Esophagus muscularis mucosa (tissue), 4 donors: ENCODE data around the gene DCLRE1C. TPM values are rescaled to one million over a fixed set of nuclear protein-coding genes. Genes with fewer than 3 reads are reported as not detected.

ENCODE experiments used
- DNase-seq: peaks from one replicate; pipeline ENCODE4 v3.0.0-alpha.2; 2017; ENCODE audit errors: extremely low spot score
- H3K27ac ChIP-seq, 4 donors: fragments of 200-600 bp; sonication (generic); replicated peaks in 1 of 4; 1 replicate in 3 of 4; 2 replicates in 1 of 4; pipeline ENCODE4 v1.5.1; 2016 to 2019; ENCODE audit warnings: mild to moderate bottlenecking in 1 of 4
- H3K27me3 ChIP-seq, 4 donors: fragments of 200-600 bp; sonication (generic); one replicate each; pipeline versions ENCODE4 v1.5.1 to v1.6.0; 2016 to 2019
- H3K36me3 ChIP-seq, 4 donors: fragments of 200-600 bp; sonication (generic); one replicate each; pipeline ENCODE4 v1.5.1; 2016 to 2019
- H3K4me1 ChIP-seq, 4 donors: fragments of 200-600 bp; sonication (generic); one replicate each; pipeline ENCODE4 v1.5.1; 2016 to 2019
- H3K4me3 ChIP-seq, 4 donors: fragments of 200-600 bp; sonication (generic); 1 replicate in 2 of 4; 2 replicates in 2 of 4; pipeline ENCODE4 v1.5.1; 2016 to 2019; ENCODE audit warnings: mild to moderate bottlenecking in 4 of 4, moderate library complexity in 1 of 4
- H3K9me3 ChIP-seq, 4 donors: fragments of 200-600 bp; sonication (generic); 1 replicate in 3 of 4; 2 replicates in 1 of 4; pipeline ENCODE4 v1.5.1; 2016 to 2019
- EP300 ChIP-seq: sonication (generic); formaldehyde crosslinking; IDR thresholded peaks from one replicate; pipeline ENCODE4 v1.6.1; 2017; ENCODE audit warnings: antibody characterized with exemption
- POLR2A ChIP-seq: fragments of 450-650 bp; IDR thresholded peaks from one replicate; pipeline ENCODE4 v1.6.1; 2017; ENCODE audit warnings: antibody characterized with exemption, moderate library complexity, mild to moderate bottlenecking, low read depth
- POLR2AphosphoS5 ChIP-seq, 2 donors: sonication (generic); formaldehyde crosslinking; IDR thresholded peaks; one replicate each; pipeline ENCODE4 v1.6.1; 2017; ENCODE audit warnings: antibody characterized with exemption in 2 of 2
- WGBS: methylation state at CpG from one replicate; pipeline ENCODE4 v1.1.5; 2018; 5-methylcytosine and 5-hydroxymethylcytosine counted together
- intact Hi-C: fragments of 100-400 bp; cut with DNase I; formaldehyde crosslinking; loops from one replicate; pipeline ENCODE4 v1.15.1; 2023
- total RNA-seq, 4 donors: library from RNA; depleted of rRNA; stranded (reverse); fragments of >200 nt; gene quantifications; one replicate each; pipeline versions ENCODE4 v1.1.0 to v1.2.1, GENCODE V29; 2016
- TF ChIP-seq, protein P1 (sequence below), 3 experiments: fragments of 200-600 bp in 2 of 3; fragments of 450-650 bp in 1 of 3; sonication (generic) in 2 of 3; IDR thresholded peaks; one replicate each; pipeline ENCODE4 v1.5.1; 2017 to 2019; ENCODE audit warnings: antibody characterized with exemption in 3 of 3, mild to moderate bottlenecking in 2 of 3, moderate library complexity in 1 of 3

Gene DCLRE1C
- total RNA-seq, 4 donors from 2014 or later: 6.6 to 12.8 (median 10.6) TPM

DNA sequence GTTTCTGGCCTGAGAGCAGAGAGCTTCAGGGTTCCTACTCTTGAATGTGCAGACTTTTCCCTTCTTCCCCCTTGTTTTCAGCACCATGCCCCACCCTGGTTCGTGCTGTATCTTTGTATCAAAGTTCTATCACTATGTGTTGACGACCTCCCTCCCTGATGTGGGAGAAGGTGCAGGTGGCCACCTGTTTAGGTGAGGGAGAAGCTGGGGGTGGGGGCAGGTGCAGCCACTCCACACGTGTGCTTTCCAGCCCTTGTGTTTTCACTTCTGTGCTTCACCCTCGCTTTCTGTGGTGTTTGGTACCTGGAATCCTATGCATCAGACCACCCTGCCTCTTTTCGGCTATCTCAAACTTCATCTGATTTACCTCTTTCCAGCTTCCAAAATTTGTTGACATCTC, 94.9 kb downstream of the DCLRE1C start:
- no peaks in the 10 kb centered on the region for H3K9me3 ChIP-seq
- 94% methylated on average over 5 of the region's 5 CpGs for WGBS
- no peak for DNase-seq
- intact Hi-C loops: no loop called here
- TF ChIP-seq POLR2AphosphoS5 (IDR thresholded peaks at IDR 0.05) (no peak), POLR2A (no peak), EP300 (no peak)
- TF ChIP-seq, protein P1, sequence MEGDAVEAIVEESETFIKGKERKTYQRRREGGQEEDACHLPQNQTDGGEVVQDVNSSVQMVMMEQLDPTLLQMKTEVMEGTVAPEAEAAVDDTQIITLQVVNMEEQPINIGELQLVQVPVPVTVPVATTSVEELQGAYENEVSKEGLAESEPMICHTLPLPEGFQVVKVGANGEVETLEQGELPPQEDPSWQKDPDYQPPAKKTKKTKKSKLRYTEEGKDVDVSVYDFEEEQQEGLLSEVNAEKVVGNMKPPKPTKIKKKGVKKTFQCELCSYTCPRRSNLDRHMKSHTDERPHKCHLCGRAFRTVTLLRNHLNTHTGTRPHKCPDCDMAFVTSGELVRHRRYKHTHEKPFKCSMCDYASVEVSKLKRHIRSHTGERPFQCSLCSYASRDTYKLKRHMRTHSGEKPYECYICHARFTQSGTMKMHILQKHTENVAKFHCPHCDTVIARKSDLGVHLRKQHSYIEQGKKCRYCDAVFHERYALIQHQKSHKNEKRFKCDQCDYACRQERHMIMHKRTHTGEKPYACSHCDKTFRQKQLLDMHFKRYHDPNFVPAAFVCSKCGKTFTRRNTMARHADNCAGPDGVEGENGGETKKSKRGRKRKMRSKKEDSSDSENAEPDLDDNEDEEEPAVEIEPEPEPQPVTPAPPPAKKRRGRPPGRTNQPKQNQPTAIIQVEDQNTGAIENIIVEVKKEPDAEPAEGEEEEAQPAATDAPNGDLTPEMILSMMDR (IDR thresholded peaks at IDR 0.05): no peak
- H3K36me3 ChIP-seq: peaks cover 6 to 66% (median 31%) of the 10 kb centered on the region in 4 donors
- H3K27ac ChIP-seq: no peak overlapping the region
- no peak overlapping the region for H3K4me3 ChIP-seq
- no peaks in the 10 kb centered on the region for H3K4me1 ChIP-seq
- no peaks in the 10 kb centered on the region for H3K27me3 ChIP-seq

DNA sequence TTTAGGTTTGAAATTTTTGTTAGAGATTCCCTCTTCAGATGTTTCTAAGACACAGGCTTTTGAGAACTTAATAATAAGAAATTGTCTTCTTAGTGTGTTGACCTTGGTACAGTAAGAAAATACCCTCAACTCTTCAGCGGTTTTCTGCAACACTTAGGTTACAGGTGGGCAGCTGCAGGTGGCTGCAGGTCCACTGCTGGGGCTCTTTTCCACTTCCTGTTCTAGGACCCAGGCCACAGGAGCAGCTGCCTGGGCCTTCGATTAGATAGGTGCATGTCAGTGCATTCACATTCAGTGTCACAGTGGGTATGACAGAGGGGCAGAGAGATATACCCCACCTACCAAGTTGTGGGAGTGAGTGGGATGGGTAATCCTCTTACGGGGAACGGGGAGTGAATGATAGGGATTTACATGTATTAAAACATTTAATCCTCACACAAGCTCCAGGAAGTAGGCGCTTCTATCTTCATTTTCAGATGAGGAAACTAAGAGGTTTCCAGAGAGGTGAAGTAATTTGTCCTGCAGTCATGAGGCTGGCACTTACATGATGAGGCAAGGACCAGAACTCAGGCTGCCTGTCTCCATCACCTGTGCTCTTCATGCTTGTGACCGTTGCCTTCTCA, 95.4 kb downstream of the DCLRE1C start:
- peaks cover 6 to 66% (median 35%) of the 10 kb centered on the region in 4 donors for H3K36me3 ChIP-seq

DNA sequence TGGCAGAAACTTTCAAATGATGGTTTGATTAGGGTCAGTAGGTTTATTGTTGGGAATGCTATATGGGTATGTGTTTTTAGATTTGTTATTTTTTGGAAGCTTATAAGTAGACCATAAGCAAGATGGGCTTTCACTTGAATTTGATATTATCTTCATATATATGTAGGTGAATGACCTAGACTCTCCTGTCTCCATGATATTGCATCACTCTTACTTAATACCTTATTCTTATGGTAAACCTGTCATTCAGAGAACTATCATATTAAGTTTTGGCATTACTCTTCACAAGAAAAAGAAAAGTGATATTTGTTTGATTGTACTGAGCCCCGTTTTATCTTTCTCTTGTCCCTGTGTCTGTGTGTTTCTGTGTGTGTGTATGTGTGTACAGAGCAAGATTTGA, 98.4 kb downstream of the DCLRE1C start:
- no peaks in the 10 kb centered on the region for H3K4me1 ChIP-seq
- 93% methylated on average over 1 of the region's 1 CpG for WGBS
- H3K27me3 ChIP-seq: no peaks in the 10 kb centered on the region
- TF ChIP-seq POLR2A (no peak), POLR2AphosphoS5 (IDR thresholded peaks at IDR 0.05) (no peak), EP300 (no peak)
- TF ChIP-seq, protein P1 (IDR thresholded peaks at IDR 0.05): no peak
- H3K36me3 ChIP-seq: peaks cover 6 to 72% (median 37%) of the 10 kb centered on the region in 4 donors
- no peak for DNase-seq
- no peak overlapping the region for H3K4me3 ChIP-seq
- intact Hi-C loops: no loop called here
- no peaks in the 10 kb centered on the region for H3K9me3 ChIP-seq
- no peak overlapping the region for H3K27ac ChIP-seq

More for the DNA sequence above, 95.4 kb downstream of the DCLRE1C start:
- 90% methylated on average over 6 of the region's 6 CpGs for WGBS
- H3K27ac ChIP-seq: no peak overlapping the region
- H3K9me3 ChIP-seq: no peaks in the 10 kb centered on the region
- no peaks in the 10 kb centered on the region for H3K4me1 ChIP-seq
- TF ChIP-seq POLR2A: no peak
- TF ChIP-seq, protein P1 (IDR thresholded peaks at IDR 0.05): no peak
- H3K4me3 ChIP-seq: no peak overlapping the region
- DNase-seq: no peak
- intact Hi-C loops: no loop called here
- H3K27me3 ChIP-seq: no peaks in the 10 kb centered on the region

DNA sequence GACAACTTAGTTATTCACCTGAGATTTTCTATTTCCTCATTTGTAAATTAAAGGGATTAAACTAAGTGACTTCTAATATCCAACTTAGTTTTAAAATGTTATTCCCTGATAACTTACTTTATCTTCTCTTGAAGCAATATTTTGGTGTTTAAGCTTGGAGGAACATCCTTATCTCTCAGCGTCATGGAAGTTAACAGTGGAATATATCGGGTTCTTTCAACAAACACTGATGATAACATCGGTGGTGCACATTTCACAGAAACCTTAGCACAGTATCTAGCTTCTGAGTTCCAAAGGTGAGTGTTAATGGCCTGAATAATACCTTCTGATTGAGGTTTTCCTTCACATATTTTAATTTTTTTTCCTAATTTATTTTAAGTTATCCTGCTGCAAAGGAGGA, 101.7 kb downstream of the DCLRE1C start:
- H3K4me1 ChIP-seq: no peaks in the 10 kb centered on the region
- H3K27me3 ChIP-seq: no peaks in the 10 kb centered on the region
- H3K9me3 ChIP-seq: no peaks in the 10 kb centered on the region
- H3K27ac ChIP-seq: no peak overlapping the region
- H3K4me3 ChIP-seq: no peak overlapping the region
- no peak for DNase-seq
- 91% methylated on average over 3 of the region's 3 CpGs for WGBS
- H3K36me3 ChIP-seq: peaks cover 6 to 68% (median 33%) of the 10 kb centered on the region in 4 donors
- intact Hi-C loops: no loop called here
- TF ChIP-seq POLR2AphosphoS5 (IDR thresholded peaks at IDR 0.05) (no peak), EP300 (no peak), POLR2A (no peak)
- TF ChIP-seq, protein P1 (IDR thresholded peaks at IDR 0.05): no peak

Other genes starting within 250 kb of the DCLRE1C start
- 10 to 100 TPM in 2 of 4 donors, 1 to 10 TPM in 2; 7.5 to 14.1 (median 9.4) TPM for gene FAM107B, start 179.2 kb downstream of the DCLRE1C start, total RNA-seq
- 1 to 10 TPM in 1 of 4 donors, under 1 TPM in 3; 0.45 to 3.7 (median 0.67) TPM for gene CDNF, start 116.1 kb downstream of the DCLRE1C start, total RNA-seq
- 1 to 10 TPM; 6.8 to 9.8 (median 7.8) TPM for gene HSPA14, start 115.8 kb downstream of the DCLRE1C start, total RNA-seq
- 10 to 100 TPM in 1 of 4 donors, 1 to 10 TPM in 3; 5.4 to 11.1 (median 8.0) TPM for gene MSANTD7, start 115.8 kb downstream of the DCLRE1C start, total RNA-seq
- 1 to 10 TPM; 2.4 to 9.6 (median 4.3) TPM for gene SUV39H2, start 75.2 kb downstream of the DCLRE1C start, total RNA-seq
- gene MEIG1, start 5.3 kb upstream of the DCLRE1C start, total RNA-seq: not detected
- gene OLAH, start 89.8 kb upstream of the DCLRE1C start, total RNA-seq: 10 to 100 TPM in 1 of 4 donors, 1 to 10 TPM in 3; 2.6 to 15.2 (median 3.7) TPM
- 1 to 10 TPM in 1 of 4 donors, under 1 TPM in 1, not detected in 2; 0.63 to 2.2 TPM for gene ACBD7, start 134.7 kb upstream of the DCLRE1C start, total RNA-seq
- gene RPP38, start 143.3 kb upstream of the DCLRE1C start, total RNA-seq: 10 to 100 TPM in 2 of 4 donors, 1 to 10 TPM in 2; 9.1 to 16.2 (median 10.9) TPM
- gene NMT2, start 214.6 kb upstream of the DCLRE1C start, total RNA-seq: 10 to 100 TPM; 14.1 to 23.2 (median 16.0) TPM